HG02943 (cell line): ENCODE data around the gene CRTC3.
"Not testable (repeated sequence)": the region's sequence is repeated elsewhere in the genome, so short reads cannot be mapped to it uniquely, and the experiment has no call there.

ENCODE experiments used
- ATAC-seq: cut with Tn5 transposase; IDR thresholded peaks from one replicate; pipeline ENCODE4 v1.9.1; 2021; ENCODE audit warnings: mild to moderate bottlenecking, low read depth, moderate library complexity; ENCODE audit not compliant: unreplicated experiment

CRTC3 gene

GRCh38 chr15:90529371-90530249, at the start of gene CRTC3:
TSS of gene CRTC3 (plus strand) at chr15:90529923. CDS start at chr15:90530072, 149 bp downstream.
- peak; percentile 57 for ATAC-seq

- ATAC-seq: no peak
Observed at GRCh38 chr15:90481023-90481422, 48.7 kb upstream of the CRTC3 start.

GRCh38 chr15:90482124-90483011, 47.4 kb upstream of the CRTC3 start:
- no peak for ATAC-seq

GRCh38 chr15:90483012-90483307, 46.8 kb upstream of the CRTC3 start:
- ATAC-seq: no peak

- no peak for ATAC-seq
Observed at GRCh38 chr15:90483637-90484036, 46.1 kb upstream of the CRTC3 start.

- ATAC-seq: no peak
Observed at GRCh38 chr15:90487186-90487585, 42.5 kb upstream of the CRTC3 start.

GRCh38 chr15:90489514-90489913, 40.2 kb upstream of the CRTC3 start:
- ATAC-seq: no peak

- ATAC-seq: no peak
Observed at GRCh38 chr15:90489944-90490343, 39.8 kb upstream of the CRTC3 start.

GRCh38 chr15:90493647-90494046, 36.1 kb upstream of the CRTC3 start:
- no peak for ATAC-seq

- no peak for ATAC-seq
Observed at GRCh38 chr15:90495067-90495466, 34.7 kb upstream of the CRTC3 start.

GRCh38 chr15:90496791-90497190, 32.9 kb upstream of the CRTC3 start:
- no peak for ATAC-seq

GRCh38 chr15:90497376-90497775, 32.3 kb upstream of the CRTC3 start:
- ATAC-seq: no peak

GRCh38 chr15:90497912-90498311, 31.8 kb upstream of the CRTC3 start:
- ATAC-seq: no peak

- no peak for ATAC-seq
Observed at GRCh38 chr15:90500171-90500570, 29.6 kb upstream of the CRTC3 start.

GRCh38 chr15:90501898-90502297, 27.8 kb upstream of the CRTC3 start:
- ATAC-seq: no peak

GRCh38 chr15:90510781-90511180, 18.9 kb upstream of the CRTC3 start:
- ATAC-seq: not testable (repeated sequence)

- not testable (repeated sequence) for ATAC-seq
Observed at GRCh38 chr15:90511211-90511618, 18.5 kb upstream of the CRTC3 start.

- ATAC-seq: no peak
Observed at GRCh38 chr15:90512276-90512675, 17.4 kb upstream of the CRTC3 start.

- ATAC-seq: no peak
Observed at GRCh38 chr15:90512981-90513380, 16.7 kb upstream of the CRTC3 start.

- ATAC-seq: no peak
Observed at GRCh38 chr15:90513448-90513847, 16.3 kb upstream of the CRTC3 start.

GRCh38 chr15:90513893-90514292, 15.8 kb upstream of the CRTC3 start:
- ATAC-seq: not testable (repeated sequence)
